Stimulated activated CD4-positive, alpha-beta T cell treated with anti-CD3 and anti-CD28 coated beads, Interleukin-1b, Interleukin-23, amount 100 ng/mL, for 48 hours (primary cell): ENCODE results near the gene MYOCD.
"Not testable (repeated sequence)": the region's sequence is repeated elsewhere in the genome, so short reads cannot be mapped to it uniquely, and the experiment has no call there.

Experiments used
- DNase-seq: peaks from one replicate; pipeline ENCODE4 v3.0.0-alpha.2; 2020

The MYOCD gene, protein sequence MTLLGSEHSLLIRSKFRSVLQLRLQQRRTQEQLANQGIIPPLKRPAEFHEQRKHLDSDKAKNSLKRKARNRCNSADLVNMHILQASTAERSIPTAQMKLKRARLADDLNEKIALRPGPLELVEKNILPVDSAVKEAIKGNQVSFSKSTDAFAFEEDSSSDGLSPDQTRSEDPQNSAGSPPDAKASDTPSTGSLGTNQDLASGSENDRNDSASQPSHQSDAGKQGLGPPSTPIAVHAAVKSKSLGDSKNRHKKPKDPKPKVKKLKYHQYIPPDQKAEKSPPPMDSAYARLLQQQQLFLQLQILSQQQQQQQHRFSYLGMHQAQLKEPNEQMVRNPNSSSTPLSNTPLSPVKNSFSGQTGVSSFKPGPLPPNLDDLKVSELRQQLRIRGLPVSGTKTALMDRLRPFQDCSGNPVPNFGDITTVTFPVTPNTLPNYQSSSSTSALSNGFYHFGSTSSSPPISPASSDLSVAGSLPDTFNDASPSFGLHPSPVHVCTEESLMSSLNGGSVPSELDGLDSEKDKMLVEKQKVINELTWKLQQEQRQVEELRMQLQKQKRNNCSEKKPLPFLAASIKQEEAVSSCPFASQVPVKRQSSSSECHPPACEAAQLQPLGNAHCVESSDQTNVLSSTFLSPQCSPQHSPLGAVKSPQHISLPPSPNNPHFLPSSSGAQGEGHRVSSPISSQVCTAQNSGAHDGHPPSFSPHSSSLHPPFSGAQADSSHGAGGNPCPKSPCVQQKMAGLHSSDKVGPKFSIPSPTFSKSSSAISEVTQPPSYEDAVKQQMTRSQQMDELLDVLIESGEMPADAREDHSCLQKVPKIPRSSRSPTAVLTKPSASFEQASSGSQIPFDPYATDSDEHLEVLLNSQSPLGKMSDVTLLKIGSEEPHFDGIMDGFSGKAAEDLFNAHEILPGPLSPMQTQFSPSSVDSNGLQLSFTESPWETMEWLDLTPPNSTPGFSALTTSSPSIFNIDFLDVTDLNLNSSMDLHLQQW

DNA sequence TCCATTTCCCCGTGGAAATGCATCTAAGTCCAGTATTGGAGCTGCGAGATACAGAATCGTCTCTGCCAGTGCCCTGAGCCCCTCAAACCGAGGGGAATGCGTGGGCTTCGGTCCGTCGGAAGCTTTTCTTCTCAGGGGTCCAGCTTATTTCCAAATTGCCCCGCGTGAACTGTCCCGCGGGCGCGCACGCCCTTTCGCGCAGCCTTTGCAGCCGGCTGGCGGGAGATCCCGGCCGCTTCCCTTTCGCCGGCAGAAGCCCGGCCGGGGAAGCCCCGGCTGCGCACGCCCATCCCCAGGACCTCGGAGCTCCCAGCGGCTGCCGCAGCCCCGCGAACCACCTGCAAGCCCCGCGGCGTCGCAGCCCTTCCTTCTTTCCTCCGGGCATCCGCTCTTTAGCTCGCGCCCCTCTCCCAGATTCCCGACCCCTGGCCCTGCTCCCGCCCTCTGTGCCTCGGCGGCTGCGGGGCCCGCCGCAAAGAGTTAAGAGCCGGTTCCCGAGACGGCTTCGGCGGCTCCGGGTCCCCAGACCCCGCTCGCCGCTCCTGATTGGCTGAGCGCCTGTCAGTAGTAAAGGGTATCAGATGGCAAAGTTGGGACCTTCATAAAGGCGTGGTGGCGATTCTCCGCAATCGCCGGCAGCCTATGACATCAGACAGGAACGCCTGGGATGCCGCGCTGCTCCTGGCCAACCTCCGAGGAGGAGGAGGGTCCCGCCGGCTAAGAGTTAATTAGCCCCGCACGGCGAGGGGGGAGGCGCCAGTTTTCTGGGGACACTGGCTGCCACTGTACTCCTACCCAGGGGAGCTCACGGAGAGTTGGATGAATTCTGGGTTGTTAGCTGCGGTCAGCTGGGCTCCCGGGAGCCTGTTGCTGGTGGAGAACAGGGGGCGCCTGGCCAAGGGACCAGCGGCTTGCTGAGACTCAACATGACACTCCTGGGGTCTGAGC lies at the start of gene MYOCD:
Gene MYOCD (plus strand): TSS at position 628 of the 948 bp plus-strand sequence. CDS start 299 bp downstream, at position 927.
- no peak for DNase-seq

DNA sequence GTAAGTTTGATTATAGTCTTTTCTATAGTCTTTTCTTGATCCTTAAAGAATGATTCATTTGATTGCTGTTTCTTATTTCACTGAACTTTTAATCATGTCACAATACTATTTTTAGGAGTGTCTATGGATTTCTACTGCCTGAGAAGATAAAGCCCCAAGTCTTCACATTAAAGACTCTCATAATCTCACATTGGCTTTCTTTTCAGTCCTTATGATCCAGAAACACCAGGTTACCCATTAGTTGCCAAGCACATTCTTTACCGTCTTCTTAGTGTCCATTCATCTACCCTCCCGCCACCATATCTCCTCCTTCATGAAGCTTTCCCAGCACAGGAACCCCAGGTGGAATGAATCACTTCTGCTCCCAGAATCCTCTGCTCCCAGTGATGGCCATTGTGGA lies 49.5 kb upstream of the MYOCD start:
- DNase-seq = no peak

DNA sequence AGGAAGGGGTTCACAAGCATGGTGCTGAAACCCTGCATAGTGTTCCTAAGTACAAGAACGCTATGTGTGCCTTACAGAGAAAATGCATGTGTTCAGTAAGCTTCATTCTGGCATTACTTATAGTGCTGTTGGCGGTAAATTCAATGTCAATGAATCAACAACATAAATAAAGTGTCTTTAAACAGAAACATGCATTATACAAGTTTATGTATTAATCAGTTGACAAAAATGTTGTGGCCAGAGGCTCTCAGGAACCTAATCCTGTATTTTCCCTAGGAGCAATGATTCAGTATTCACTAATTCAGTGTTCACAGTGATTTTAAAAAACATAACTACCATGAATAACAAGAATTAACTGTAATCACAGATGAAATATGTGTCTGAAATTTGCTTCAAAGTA lies 47.1 kb upstream of the MYOCD start:
- DNase-seq = no peak

DNA sequence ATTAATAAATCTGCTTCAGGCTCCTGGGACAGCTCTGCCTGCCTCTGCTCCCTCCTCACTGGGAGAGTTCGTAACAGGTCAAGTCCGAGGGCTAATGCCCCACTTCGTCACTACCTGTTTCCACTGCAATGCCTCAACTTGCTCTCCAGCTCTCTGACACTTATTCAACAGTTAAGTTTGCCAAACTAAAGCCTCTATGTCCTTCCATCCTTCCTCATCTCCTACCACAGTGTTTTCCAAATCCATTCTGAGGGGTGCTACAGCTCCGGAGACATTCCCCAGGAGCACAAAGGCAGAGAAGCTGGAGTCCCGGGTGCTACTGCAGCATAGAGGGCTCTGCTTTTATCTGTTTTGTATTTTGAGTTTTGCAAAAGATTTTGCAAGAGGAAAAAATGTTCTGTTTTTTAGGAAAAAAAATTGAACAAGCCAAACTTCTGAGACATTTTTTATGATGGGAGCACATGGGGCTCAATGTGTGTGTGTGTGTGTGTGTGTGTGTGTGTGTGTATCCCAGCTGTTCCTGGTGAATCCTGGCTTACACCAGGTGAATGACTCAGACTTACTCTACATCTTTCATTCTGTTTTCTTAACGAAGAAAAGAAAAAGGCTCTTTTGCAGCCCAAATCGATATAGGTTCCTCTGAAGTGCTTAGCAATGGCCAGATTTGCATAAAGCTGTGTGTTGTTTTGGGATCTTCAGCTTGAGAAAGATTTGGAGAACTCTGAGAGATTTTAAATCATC lies 46.1 kb upstream of the MYOCD start:
- no peak for DNase-seq

DNA sequence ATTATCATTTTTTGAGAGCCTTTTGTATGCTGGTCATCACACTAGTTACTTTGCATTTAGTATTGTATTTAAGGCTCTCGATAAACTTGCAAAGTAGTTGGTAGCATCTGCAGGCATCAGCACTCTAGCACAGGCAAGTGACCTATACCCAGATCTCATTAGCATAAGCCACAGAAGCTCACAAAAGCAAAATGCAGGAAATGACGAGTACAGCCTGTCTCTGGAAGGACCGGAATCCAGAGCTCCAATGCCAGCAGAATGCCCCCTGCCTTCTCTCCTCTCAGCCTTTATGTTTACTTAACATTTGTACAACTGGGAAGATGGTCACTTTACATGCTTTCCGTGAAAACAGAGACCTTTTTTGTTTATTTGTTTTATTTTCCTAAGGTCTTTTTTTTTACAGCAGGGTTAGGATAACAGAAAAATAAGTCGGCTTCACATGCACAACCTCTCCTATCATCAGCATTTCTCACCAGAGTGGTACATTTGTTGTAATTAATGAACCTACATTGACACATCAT lies 45.4 kb upstream of the MYOCD start:
- no peak for DNase-seq

DNA sequence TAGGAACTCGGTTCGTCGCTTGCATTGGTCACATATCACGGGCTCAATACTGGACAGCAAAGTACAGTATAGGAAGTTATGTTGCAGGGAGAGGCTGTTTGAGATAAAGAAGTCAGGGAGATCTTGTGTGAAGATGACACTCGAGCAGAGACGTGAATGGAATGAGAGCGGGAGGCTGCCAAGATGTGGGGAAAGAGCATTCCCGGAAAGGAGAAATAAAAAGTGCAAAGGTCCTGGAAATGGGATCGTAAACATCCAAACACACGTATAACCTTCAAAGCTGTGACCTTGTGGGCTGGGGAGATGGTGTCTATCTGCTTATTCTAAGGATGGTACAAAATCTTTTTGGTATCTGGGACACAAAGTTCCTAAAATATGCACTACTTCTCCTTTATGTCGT lies 43.0 kb upstream of the MYOCD start:
- DNase-seq = no peak

DNA sequence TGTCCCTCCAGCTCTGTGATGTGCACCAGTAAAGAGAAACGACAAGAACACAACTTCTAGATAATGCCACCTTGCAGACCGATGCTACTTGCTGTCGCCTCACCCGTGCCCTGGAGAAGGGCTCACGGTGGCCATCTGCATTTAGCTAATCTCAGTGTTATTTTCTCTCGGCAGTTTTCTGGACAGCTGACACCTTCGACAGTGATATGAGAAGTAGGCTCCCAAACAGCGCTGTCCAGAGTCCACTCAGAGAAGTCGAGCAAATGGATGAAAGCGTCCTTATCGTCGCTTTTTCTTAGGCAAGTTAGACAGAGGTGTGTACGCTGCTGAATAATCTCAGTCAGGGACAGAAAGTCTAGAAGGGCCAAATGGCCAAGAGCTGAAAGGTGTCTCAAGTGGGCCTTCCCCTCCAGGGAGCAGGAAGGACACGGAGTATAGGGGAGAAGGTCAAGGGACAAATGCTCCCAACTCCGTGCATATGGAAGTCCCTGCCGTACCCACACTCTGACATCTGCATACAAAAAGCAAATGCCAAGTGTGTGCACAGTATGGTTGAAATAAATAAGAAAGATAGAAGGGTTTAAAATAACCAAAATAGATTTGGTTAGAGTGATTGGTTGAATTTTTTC lies 42.4 kb upstream of the MYOCD start:
- no peak for DNase-seq

DNA sequence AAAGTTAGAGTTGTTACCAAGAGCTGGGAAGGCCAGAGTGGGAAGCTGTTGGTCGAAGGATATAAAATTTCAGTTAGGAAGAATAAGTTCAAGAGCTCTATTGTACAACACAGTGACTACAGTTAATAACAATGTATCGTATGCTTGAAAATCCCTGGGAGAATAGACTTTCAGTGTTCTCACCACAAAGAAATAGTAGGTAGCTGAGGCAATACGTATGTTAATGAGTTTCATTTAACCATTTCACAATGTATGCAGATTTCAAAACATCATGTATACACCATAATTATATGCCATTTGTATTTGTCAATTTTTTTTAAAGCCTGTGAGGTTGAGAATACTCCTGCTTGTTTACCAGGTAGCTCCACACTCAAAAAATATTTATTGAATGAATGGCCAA lies 41.5 kb upstream of the MYOCD start:
- DNase-seq = no peak

DNA sequence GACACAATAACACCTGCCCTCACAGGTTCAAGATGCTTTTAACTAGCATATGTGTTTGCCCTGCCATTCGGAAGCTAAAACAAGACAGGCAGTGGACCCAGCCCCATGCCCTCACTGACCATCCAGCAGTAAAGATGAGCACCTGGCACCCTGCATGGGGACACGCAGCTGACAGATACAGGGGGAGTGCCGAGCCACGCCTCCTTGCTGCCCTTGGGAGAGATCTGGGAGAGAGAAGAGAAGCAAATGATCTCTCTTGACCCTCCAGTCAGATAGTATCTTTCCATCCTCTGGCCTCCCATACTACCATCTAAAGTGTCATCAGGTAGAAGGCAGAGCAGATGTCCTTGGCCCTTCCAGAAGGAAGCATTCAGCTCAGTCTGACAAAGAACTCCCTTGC lies 40.6 kb upstream of the MYOCD start:
- no peak for DNase-seq

DNA sequence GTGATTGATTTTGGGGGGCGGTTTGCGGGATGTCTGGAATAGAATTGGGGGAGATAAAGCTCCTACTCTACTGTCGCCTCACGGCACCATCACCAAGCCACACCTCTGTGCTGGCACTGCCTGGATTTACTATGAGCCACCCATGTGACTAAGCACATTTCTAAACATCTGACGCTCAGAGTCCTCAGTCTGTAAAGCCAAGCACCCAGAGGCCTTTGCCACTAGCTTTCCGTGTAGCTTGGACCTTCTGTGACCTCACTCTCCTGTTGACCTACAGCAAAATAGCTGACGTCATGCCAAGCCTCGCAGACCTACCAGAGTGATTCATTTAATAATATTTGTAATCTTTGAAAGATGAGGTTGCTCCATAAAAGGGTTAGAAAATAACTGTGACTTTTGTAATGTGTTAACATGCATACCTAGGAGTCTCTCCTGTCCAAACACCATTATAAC lies 38.5 kb upstream of the MYOCD start:
- DNase-seq = no peak

DNA sequence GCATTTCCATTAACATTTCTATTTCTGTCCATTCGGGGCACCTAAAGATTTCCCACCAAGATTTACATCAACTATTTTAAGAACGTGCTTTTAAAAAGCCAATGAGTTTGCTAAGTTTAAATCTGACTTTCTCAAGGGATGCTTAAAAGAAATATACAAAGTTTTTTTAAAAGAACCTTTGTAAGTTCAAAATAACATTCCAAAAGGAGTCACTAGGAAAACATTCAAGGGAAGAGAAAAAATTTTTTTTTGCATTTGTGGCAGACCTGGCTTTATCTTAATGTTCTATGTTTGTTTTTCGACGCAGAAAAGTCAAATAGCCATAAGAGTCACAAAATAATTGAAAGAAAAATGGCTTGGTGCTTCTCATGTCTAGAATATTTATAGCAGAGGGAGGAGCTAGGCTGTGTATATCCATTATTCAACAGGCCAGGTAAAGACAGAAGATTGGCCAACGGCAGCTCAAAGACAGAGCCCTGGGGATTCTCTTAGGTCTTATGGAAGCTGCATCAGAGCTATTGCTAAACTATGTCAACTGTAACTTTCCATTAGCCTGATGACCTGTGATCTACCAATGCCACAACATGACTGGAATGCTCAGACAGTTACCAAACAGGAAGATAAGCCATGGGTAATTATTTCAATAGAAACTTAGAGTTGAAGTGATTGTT lies 37.8 kb upstream of the MYOCD start:
- DNase-seq = no peak

DNA sequence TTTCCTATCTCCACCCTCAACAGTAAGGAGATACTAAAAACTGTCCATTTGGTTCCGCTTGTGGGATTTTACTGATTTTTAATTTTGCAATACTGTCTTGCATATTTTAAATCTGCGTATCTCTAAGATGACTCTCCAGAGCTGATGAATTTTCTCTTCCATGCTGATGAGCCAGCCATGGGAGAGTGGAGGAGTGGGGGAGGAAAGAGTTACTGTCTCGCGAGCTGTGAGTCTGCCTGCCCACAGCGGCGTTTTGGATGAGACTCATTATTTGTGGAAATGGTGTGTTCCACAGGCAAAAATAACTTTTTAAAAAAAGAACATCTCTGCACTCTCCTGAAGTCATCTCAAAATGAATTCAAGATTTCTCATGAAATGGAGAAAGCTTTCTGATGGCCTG lies 34.6 kb upstream of the MYOCD start:
- no peak for DNase-seq

DNA sequence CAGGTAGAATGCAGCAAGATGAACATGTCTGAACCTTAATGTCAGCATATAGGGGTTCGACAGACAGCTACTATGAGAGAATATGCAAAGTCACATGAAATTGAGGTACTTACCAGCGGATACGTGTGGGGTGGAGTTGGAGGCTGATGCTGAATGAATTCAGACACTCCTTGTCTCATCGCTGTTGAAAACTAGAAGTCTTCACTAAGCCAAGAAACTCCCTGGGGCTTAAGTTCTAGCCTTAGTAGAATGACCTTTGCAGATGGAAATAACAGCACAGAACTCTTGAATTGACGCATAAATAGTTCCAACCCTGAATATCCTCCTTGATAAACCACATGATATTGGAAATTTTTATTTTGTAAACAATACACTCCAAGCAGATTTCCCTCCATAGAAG lies 32.9 kb upstream of the MYOCD start:
- no peak for DNase-seq

DNA sequence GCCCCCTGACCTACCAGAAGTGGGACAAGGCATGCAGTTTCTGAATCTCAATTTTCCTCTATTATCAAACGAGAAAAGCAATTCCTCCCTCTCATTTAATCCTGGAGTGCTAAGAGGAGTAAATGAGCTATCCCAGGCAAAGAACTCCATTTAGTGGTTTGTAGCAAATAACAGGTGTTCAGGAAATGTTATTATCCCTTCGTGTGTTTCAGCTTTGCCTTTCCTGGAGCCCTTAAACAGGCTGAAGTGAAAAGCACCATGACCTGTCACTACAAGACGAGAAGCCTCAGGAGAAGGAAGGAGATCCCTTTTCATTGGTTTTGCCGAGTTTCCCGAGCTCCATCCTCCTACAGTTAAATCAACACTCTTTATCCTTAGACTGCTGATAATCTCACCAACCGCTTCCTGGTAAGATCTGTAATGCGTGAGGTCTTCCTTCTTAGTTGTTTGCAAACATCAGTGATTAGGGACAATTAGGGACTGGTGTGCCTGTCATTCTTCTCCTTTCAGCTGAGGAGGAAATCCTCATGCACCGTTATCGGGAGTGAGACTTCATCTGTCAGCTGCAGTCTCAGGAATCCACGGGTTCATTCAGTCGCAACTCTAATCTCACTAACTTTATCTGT lies 30.8 kb upstream of the MYOCD start:
- DNase-seq = no peak

DNA sequence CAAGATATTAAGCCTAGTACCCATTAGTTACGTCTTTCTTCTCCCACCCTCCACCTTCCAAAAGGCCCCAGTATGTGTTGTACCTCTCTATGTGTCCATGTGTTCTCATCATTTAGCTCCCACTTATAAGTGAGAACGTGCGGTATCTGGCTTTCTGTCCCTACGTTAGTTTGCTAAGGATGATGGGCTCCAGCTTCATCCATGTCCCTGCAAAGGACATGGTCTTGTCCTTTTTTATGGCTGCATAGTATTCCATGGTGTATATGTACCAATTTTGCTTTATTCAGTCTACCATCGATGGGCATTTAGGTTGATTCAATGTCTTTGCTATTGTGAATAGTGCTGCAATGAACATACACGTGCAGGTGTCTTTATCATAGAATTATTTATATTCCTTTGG lies 29.7 kb upstream of the MYOCD start:
- not testable (repeated sequence) for DNase-seq

DNA sequence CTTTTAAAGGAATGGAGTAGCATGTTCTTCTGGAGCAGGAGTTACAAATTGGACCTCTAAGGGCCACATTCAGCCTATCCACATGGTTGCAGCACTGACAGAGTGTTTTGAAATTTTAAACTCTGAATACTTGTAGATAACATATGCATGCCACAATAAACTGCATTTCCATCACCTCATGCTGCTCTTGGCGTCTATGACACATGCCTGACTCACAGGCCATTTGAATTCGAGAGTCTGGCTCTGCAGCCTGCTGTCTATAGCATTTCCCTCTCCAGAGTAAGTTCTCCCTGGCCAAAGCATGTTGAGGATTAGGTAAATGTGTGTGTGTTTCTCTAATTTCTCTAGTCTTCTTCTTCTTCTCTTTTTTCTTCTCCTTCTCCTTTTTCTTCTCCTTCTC lies 28.7 kb upstream of the MYOCD start:
- no peak for DNase-seq

DNA sequence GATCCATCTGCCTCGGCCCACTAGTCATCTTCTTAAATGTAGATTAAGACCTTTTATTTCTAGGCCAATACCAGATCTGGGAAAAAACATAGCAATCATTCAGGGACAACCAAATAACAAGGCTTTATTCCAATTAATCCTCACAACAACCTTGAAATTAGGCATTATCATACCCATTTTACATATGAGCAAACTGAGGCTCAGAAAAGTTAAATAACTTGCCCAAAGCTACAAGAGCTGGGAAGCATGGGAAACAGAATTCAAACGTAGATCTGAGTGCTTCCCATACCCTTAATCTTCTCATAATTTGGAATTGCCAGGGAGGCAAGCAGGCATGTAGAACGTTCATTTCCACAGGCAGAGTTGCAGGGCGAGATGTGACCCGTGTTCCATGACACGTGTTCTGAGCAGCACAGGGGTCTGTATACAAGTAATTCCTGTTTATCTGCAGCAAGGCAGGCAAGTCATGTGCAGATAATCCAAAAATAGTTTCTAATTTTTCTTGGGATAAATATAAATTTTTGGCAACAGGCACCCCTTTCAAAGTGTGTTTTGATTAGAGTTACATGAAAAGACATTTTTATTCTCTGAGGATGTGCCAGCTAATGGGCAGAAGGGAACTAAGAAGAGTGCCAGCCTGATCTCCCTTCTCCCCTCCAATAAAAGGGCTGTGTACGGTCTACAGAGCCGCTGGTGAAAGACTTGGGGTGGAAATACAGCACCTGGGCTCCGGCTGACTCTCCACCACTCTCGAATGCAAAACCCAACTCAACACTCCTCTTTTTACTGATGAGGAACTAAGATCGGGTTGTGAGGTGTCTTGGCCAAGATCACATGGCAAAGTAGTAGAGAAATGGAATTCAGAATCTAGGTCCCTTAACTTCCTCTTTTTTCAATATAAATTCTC lies 27.7 kb upstream of the MYOCD start:
- no peak for DNase-seq

DNA sequence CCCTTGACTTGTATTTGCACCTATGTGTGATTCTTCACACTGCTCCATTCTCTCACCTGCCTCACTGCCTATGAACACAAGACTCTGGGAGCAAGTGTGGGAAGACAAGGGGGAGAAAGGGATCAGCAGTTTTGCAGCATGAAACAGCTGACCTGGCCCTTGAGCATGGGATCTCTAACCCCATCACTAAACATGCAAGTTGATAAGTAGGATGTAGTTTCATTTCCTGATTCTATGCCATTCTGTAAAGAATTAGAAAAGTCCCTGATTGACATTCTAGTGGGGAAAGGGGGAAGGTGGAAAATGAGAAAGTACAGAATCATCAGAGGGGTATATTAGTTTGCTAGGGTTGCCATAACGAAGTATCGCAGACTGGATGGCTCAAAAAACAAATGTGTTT lies 25.3 kb upstream of the MYOCD start:
- DNase-seq = no peak

DNA sequence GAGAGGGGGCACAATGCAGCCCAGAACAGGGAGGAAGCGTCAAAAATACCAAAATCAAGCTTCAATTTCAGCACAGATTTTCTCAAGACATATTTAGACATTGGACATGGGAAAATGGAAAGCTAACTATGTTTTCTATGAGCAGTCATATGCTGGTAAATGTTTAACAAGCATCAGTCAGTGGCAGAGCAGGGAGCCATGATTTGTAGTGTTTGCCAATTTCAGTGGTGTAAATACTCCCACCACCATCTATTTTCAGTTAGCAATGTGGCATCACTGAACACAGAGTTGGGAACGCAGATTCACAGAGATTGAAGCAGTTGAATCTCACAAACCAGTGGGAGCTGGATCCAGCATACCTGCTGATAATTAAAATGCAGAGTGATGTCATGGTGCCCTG lies 24.6 kb upstream of the MYOCD start:
- no peak for DNase-seq
